Vagina (tissue), 2 donors: Measurements from ENCODE around the gene GPR162.

Experiments
- CTCF ChIP-seq, 3 experiments: fragments of 450-650 bp in 2 of 3; fragments of 200-600 bp in 1 of 3; sonication (generic) in 1 of 3; IDR thresholded peaks; one replicate each; pipeline ENCODE4 v1.5.1; 2017 to 2019; ENCODE audit warnings: antibody characterized with exemption in 3 of 3, mild to moderate bottlenecking in 2 of 3, moderate library complexity in 2 of 3
- POLR2A ChIP-seq, 2 donors: fragments of 450-650 bp; IDR thresholded peaks; one replicate each; pipeline ENCODE4 v1.6.1; 2017; ENCODE audit warnings: antibody characterized with exemption in 2 of 2, mild to moderate bottlenecking in 2 of 2, moderate library complexity in 2 of 2
- POLR2AphosphoS5 ChIP-seq, 2 donors: sonication (generic); formaldehyde crosslinking; IDR thresholded peaks; one replicate each; pipeline ENCODE4 v1.9.0; 2017; ENCODE audit warnings: antibody characterized with exemption in 2 of 2, mild to moderate bottlenecking in 2 of 2, low read depth in 1 of 2; ENCODE audit not compliant: insufficient read depth in 1 of 2

GRCh38 chr12:6824901-6825381 is 3.3 kb downstream of the GPR162 start:
- TF ChIP-seq CTCF (IDR thresholded peaks at IDR 0.05) (no peak), POLR2A (IDR thresholded peaks at IDR 0.05) (no peak), POLR2AphosphoS5 (IDR thresholded peaks at IDR 0.05; ENCODE audit: insufficient read depth in 1 of 2, low read depth in 1 of 2) (no peak)
